ENCODE results near the gene WDFY4. TPM values are rescaled to one million over a fixed set of nuclear protein-coding genes. Genes with fewer than 3 reads are reported as not detected.
"Not testable (repeated sequence)": the region's sequence is repeated elsewhere in the genome, so short reads cannot be mapped to it uniquely, and the experiment has no call there.

Gene WDFY4
- total and polyA plus RNA-seq, 4 experiments from 2014 or later, result 0.29 to 1.00 (median 0.81) TPM; not detected in 1

DNA sequence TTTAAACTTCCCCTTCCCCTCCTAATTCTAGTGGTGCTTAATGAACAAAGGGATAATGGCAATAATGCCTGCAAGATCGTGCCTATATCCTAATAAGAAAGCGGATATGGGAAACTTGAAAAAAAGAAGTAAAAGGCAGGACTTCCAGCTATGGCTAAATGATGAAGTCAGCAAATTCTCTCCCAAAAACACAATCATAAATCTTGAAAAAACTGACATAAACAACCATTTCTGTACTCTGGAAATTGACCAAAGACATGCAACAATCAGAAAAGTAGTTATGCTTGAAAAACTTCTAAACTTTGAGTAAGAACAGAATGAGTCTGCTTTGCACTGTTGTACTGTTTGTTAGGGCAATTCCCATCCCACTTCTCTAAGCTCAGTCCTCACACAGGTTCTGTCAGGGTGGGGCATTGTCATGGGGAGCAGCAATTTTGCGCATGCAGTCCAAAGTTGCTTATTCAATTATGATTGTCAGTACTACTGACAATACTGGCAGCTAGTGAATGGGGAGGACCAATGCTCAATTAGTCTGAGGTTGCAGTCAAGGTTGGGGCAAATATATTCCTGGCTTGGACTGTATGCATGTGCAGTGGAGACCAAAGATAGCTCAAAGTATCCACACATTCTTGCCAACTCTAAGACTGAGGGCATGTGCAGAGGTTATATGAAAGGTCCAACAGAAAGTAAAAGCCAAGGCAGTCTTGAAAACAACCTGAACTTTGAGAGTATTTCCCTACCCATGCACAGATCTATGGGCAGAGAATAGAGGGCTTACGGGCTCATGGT is 45.7 kb upstream of the WDFY4 start:
- Mint-ChIP-seq H3K4me1 (peaks cover 2 to 12% (median 8%) of the 10 kb centered on the region in 4 donors), H3K9me3 (peaks cover 2 to 33% (median 22%) of the 10 kb centered on the region in 8 donors), H3K27ac (no peak overlapping the region), H3K4me3 (no peak overlapping the region), H3K36me3 (peaks cover 2 to 5% of the 10 kb centered on the region in 2 donors), H3K27me3 (peaks cover 13 to 14% of the 10 kb centered on the region in 2 donors)
- no peak overlapping the region for H3K27ac ChIP-seq (ENCODE audit: low read depth, low read length)
- peaks cover 6% of the 10 kb centered on the region for H3K4me1 ChIP-seq (ENCODE audit: insufficient read depth, low read length)
- no peak overlapping the region for H3K4me3 ChIP-seq (ENCODE audit: low read length in 2 of 2)
- DNase-seq, result no peak
- H3K9me3 ChIP-seq (ENCODE audit: control insufficient read depth in 1 of 2, low read length in 2 of 2), result no peaks in the 10 kb centered on the region
- no peaks in the 10 kb centered on the region for H3K36me3 ChIP-seq (ENCODE audit: insufficient read depth, low read length)
- ChIA-PET POLR2A (ENCODE audit: partially characterized antibody) (no interaction called here), CTCF (ENCODE audit: partially characterized antibody) (interaction anchor here (1.0 to 1.8 kb wide), 2 partner anchors 17 to 20 kb away, joined by 3 to 8 read pairs; no protein-coding TSS in a partner anchor)
- H3K27me3 ChIP-seq (ENCODE audit: insufficient read depth, low read length), result no peaks in the 10 kb centered on the region
- intact Hi-C loops (cut with micrococcal nuclease), result no loop called here

DNA sequence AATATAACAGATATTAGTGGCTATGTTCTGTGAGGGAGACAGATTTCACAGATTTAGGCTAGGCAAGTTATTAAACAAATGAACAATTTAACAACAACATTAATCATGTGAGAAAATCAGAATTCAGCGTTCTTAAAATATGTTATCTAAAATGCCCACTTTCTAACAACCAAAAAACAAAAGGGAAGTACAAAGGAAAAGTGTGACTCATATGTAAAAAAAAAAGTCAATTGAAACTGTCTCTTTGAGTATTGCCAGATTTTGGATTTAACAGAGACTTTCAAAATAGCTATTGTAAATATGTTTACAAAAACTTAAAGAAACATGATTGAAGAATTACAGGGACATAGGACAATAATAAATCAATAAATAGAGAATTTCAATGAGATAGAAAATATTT is 45.0 kb upstream of the WDFY4 start:
- Histone ChIP-seq H3K4me3 (ENCODE audit: low read length in 2 of 2) (no peak overlapping the region), H3K9me3 (ENCODE audit: control insufficient read depth in 1 of 2, low read length in 2 of 2) (no peaks in the 10 kb centered on the region), H3K27me3 (ENCODE audit: insufficient read depth, low read length) (no peaks in the 10 kb centered on the region), H3K4me1 (ENCODE audit: insufficient read depth, low read length) (peaks cover 3% of the 10 kb centered on the region), H3K27ac (ENCODE audit: low read depth, low read length) (no peak overlapping the region), H3K36me3 (ENCODE audit: insufficient read depth, low read length) (no peaks in the 10 kb centered on the region)
- DNase-seq, result no peak
- peaks cover 2 to 5% of the 10 kb centered on the region in 2 donors for H3K36me3 Mint-ChIP-seq
- intact Hi-C loops (cut with micrococcal nuclease), result no loop called here
- ChIA-PET CTCF (ENCODE audit: partially characterized antibody) (interaction anchor here (1.5 kb wide), 1 partner anchor 16 kb away, joined by 10 read pairs; no protein-coding TSS in a partner anchor), POLR2A (ENCODE audit: partially characterized antibody) (interaction anchor here (0.6 kb wide), 1 partner anchor 1394 kb away, joined by 3 read pairs; no protein-coding TSS in a partner anchor)
- H3K4me1 Mint-ChIP-seq, result peaks cover 1 to 5% (median 2%) of the 10 kb centered on the region in 4 donors
- H3K27ac Mint-ChIP-seq, result no peak overlapping the region
- H3K27me3 Mint-ChIP-seq, result peaks cover 12 to 13% of the 10 kb centered on the region in 2 donors
- no peak overlapping the region for H3K4me3 Mint-ChIP-seq
- H3K9me3 Mint-ChIP-seq, result peaks cover 2 to 33% (median 22%) of the 10 kb centered on the region in 8 donors

DNA sequence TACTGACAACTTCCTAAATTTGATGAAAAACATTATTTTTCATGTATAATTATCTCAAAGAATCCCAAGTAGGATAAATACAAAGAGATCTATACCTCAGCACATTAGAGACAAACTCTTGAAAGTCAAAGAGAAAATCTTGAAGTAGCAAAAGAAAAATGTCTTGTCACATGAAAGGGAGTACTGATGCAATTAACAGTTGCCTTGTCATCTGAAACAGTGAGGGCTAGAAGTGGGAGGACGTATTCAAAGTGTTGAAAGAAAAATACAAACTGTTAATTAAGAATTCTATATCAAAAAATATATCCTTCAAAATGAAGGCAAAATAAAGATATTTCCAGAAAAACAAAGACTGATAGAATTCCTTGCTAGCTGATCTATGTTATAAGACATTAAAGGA is 44.3 kb upstream of the WDFY4 start:
- H3K27ac Mint-ChIP-seq, result no peak overlapping the region

DNA sequence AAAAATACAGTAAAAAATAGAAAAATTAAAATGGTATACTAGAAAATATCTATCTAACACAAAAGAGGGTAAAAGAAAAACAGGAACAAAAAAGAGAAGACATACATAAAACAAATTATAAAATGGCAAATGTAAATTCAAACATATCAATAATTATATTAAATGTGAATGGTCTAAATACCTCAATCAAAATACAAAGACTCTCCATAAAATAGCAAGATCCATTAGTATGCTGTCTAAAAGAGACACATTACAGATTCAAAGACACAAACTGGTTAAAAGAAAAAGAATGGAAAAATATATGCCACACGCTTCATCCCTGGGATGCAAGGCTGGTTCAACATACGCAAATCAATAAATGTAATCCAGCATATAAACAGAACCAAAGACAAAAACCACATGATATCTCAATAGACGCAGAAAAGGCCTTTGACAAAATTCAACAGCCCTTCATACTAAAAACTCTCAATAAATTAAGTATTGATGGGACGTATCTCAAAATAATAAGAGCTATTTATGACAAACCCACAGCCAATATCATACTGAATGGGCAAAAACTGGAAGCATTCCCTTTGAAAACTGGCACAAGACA is 43.5 kb upstream of the WDFY4 start:
- H3K4me3 ChIP-seq (ENCODE audit: low read length in 2 of 2); H3K4me3 Mint-ChIP-seq; intact Hi-C loops (cut with micrococcal nuclease); H3K27ac ChIP-seq (ENCODE audit: low read depth, low read length); H3K9me3 ChIP-seq (ENCODE audit: control insufficient read depth in 1 of 2, low read length in 2 of 2); H3K36me3 ChIP-seq (ENCODE audit: insufficient read depth, low read length); DNase-seq; H3K4me1 Mint-ChIP-seq; CTCF ChIA-PET (ENCODE audit: partially characterized antibody); H3K27me3 ChIP-seq (ENCODE audit: insufficient read depth, low read length); H3K36me3 Mint-ChIP-seq; POLR2A ChIA-PET (ENCODE audit: partially characterized antibody); H3K27ac Mint-ChIP-seq; H3K4me1 ChIP-seq (ENCODE audit: insufficient read depth, low read length): not testable (repeated sequence)
- Mint-ChIP-seq H3K9me3 (peaks cover 2 to 33% (median 22%) of the 10 kb centered on the region in 8 donors), H3K27me3 (peaks cover 11 to 13% of the 10 kb centered on the region in 2 donors)

More for the DNA sequence above, 44.3 kb upstream of the WDFY4 start:
- ChIA-PET POLR2A (ENCODE audit: partially characterized antibody) (interaction anchor here (0.6 kb wide), 1 partner anchor 1395 kb away, joined by 3 read pairs; no protein-coding TSS in a partner anchor), CTCF (ENCODE audit: partially characterized antibody) (interaction anchor here (1.5 kb wide), 1 partner anchor 16 kb away, joined by 10 read pairs; no protein-coding TSS in a partner anchor)
- Mint-ChIP-seq H3K36me3 (peaks cover 2 to 5% of the 10 kb centered on the region in 2 donors), H3K4me3 (no peak overlapping the region), H3K27me3 (peaks cover 11 to 13% of the 10 kb centered on the region in 2 donors), H3K9me3 (peaks cover 2 to 33% (median 22%) of the 10 kb centered on the region in 8 donors), H3K4me1 (no peaks in the 10 kb centered on the region)
- Histone ChIP-seq H3K4me3 (ENCODE audit: low read length in 2 of 2) (no peak overlapping the region), H3K27me3 (ENCODE audit: insufficient read depth, low read length) (no peaks in the 10 kb centered on the region), H3K36me3 (ENCODE audit: insufficient read depth, low read length) (no peaks in the 10 kb centered on the region), H3K27ac (ENCODE audit: low read depth, low read length) (no peak overlapping the region), H3K4me1 (ENCODE audit: insufficient read depth, low read length) (no peaks in the 10 kb centered on the region), H3K9me3 (ENCODE audit: control insufficient read depth in 1 of 2, low read length in 2 of 2) (no peaks in the 10 kb centered on the region)
- no peak for DNase-seq
- intact Hi-C loops (cut with micrococcal nuclease), result no loop called here

DNA sequence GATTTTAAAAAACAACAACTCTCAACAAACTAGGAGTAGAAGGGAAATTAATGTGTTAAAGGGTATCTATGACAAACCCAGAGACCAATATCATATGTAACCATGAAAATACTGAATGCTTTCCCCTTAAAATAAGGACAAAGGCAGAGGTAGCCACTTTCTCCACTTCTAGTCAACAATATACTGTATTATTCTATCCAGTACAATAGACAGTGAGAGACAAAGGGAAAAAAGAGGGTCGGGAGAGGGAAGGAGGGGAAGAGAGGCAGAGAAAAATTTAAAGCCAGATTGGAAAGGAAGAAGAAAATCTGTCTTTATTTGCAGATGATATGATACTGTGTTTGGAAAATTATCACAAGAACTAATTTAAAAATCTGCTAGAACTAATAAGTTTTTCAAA is 39.1 kb upstream of the WDFY4 start:
- Mint-ChIP-seq H3K4me1 (no peaks in the 10 kb centered on the region), H3K27me3 (peaks cover 1 to 5% of the 10 kb centered on the region in 2 donors), H3K9me3 (peaks cover 0 to 13% (median 10%) of the 10 kb centered on the region in 8 donors), H3K27ac (no peak overlapping the region), H3K36me3 (peaks cover 0 to 2% of the 10 kb centered on the region in 2 donors), H3K4me3 (no peak overlapping the region)
- Histone ChIP-seq H3K9me3 (ENCODE audit: control insufficient read depth in 1 of 2, low read length in 2 of 2) (no peaks in the 10 kb centered on the region), H3K4me1 (ENCODE audit: insufficient read depth, low read length) (no peaks in the 10 kb centered on the region), H3K4me3 (ENCODE audit: low read length in 2 of 2) (no peak overlapping the region), H3K36me3 (ENCODE audit: insufficient read depth, low read length) (no peaks in the 10 kb centered on the region), H3K27me3 (ENCODE audit: insufficient read depth, low read length) (no peaks in the 10 kb centered on the region), H3K27ac (ENCODE audit: low read depth, low read length) (no peak overlapping the region)
- intact Hi-C loops (cut with micrococcal nuclease), result no loop called here
- ChIA-PET CTCF (ENCODE audit: partially characterized antibody) (no interaction called here), POLR2A (ENCODE audit: partially characterized antibody) (no interaction called here)
- DNase-seq, result no peak

DNA sequence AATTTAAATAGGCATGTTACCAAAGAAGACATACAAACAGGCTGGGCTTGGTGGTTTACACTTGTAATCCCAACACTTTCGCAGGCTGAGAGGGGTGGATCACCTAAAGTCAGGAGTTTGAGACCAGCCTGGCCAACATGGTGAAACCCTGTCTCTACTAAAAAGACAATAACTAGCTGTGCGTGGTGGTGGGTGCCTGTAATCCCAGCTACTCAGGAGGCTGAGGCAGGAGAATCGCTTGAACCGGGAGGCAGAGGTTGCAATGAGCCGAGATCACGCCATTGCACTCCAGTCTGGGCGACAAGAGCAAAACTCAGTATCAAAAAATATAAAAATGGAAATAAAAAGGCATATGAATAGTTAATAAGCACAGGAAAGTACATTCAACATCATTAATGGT is 37.6 kb upstream of the WDFY4 start:
- peak overlapping the region in 1 of 7 donors; percentile 33 for H3K27ac Mint-ChIP-seq
- H3K9me3 Mint-ChIP-seq; H3K27me3 Mint-ChIP-seq; H3K36me3 Mint-ChIP-seq; DNase-seq; POLR2A ChIA-PET (ENCODE audit: partially characterized antibody); H3K4me1 ChIP-seq (ENCODE audit: insufficient read depth, low read length); H3K9me3 ChIP-seq (ENCODE audit: control insufficient read depth in 1 of 2, low read length in 2 of 2); H3K4me3 Mint-ChIP-seq; H3K4me3 ChIP-seq (ENCODE audit: low read length in 2 of 2); intact Hi-C loops (cut with micrococcal nuclease); H3K4me1 Mint-ChIP-seq; H3K27ac ChIP-seq (ENCODE audit: low read depth, low read length); H3K36me3 ChIP-seq (ENCODE audit: insufficient read depth, low read length); H3K27me3 ChIP-seq (ENCODE audit: insufficient read depth, low read length): not testable (repeated sequence)
- CTCF ChIA-PET (ENCODE audit: partially characterized antibody), result interaction anchor here (1.1 to 2.9 kb wide), 2 partner anchors 10 to 11 kb away, joined by 4 to 13 read pairs; no protein-coding TSS in a partner anchor

DNA sequence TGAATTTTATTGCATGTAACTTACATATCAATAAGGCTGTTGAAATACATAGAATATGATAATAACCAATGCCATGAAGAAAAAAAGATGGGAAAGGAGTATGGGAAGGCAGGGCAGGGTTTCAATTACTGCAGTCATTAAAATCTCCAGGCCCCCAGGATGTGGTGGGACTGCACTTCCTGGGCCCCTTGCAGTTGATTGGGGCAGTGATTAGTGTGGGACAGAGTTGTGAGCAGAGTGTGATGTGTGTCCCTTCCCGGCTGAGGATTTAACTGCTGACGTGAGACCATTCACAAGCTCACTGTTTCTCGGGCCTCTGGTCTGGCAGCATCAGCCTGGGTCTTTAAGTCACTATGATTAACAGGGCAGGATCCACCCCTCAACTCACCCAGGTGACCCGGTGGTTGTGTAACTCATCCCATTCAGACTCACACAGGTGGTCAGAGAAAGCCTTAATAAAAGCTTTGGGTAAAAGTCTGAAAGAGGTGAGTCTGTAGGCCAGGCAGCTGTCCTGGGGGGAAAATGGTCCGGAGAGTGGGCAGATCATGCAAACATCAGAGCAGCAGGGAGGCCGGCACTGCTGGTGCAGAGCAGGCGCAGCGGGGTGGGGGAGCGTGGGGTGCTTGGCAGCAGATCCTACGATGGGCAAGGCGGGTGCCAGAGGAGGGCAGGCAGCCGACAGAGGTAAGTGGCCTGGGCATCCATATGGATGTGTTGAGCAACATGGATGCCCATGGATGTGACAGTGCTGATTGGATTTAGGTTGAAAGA is 36.3 kb upstream of the WDFY4 start:
- intact Hi-C loops (cut with micrococcal nuclease), result no loop called here
- Histone ChIP-seq H3K4me3 (ENCODE audit: low read length in 2 of 2) (no peak overlapping the region), H3K9me3 (ENCODE audit: control insufficient read depth in 1 of 2, low read length in 2 of 2) (no peaks in the 10 kb centered on the region), H3K36me3 (ENCODE audit: insufficient read depth, low read length) (no peaks in the 10 kb centered on the region), H3K4me1 (ENCODE audit: insufficient read depth, low read length) (no peaks in the 10 kb centered on the region), H3K27ac (ENCODE audit: low read depth, low read length) (no peak overlapping the region), H3K27me3 (ENCODE audit: insufficient read depth, low read length) (no peaks in the 10 kb centered on the region)
- Mint-ChIP-seq H3K27me3 (peaks cover 1 to 5% of the 10 kb centered on the region in 2 donors), H3K27ac (no peak overlapping the region), H3K4me3 (no peak overlapping the region), H3K36me3 (no peaks in the 10 kb centered on the region), H3K4me1 (no peaks in the 10 kb centered on the region), H3K9me3 (no peaks in the 10 kb centered on the region)
- CTCF ChIA-PET (ENCODE audit: partially characterized antibody), result interaction anchor here (1.1 to 2.9 kb wide), 2 partner anchors 8 to 10 kb away, joined by 4 to 13 read pairs; no protein-coding TSS in a partner anchor
- POLR2A ChIA-PET (ENCODE audit: partially characterized antibody), result no interaction called here
- no peak for DNase-seq

Measured in CD4-positive, alpha-beta memory T cell (primary cell).